GM23338 (cell line): ENCODE measurements around the gene FRRS1L. TPM values are rescaled to one million over a fixed set of nuclear protein-coding genes. Genes with fewer than 3 reads are reported as not detected.

ENCODE experiments used
- ATAC-seq: fragments of 200-7000 bp; cut with Tn5 transposase; 3 replicates; pipeline ENCODE4 v1.9.1; 2020
- DNase-seq: peaks from one replicate; pipeline ENCODE4 v3.0.0-alpha.2; 2015; ENCODE audit warnings: low spot score
- H2AFZ ChIP-seq: fragments of 200-600 bp; sonication (generic); 2 replicates; pipeline ENCODE4 v1.8.0; 2016; ENCODE audit warnings: antibody characterized with exemption, mild to moderate bottlenecking, moderate library complexity
- H3F3A ChIP-seq: fragments of 200-600 bp; sonication (generic); replicated peaks from 2 replicates; pipeline ENCODE4 v1.8.0; 2017; ENCODE audit warnings: antibody characterized with exemption, mixed run types, low read depth
- H3K27ac ChIP-seq: fragments of 200-600 bp; sonication (generic); 2 replicates; pipeline ENCODE4 v1.6.1; 2016; ENCODE audit warnings: low read depth
- H3K27me3 ChIP-seq: fragments of 200-600 bp; sonication (generic); 2 replicates; pipeline ENCODE4 v1.8.0; 2016; ENCODE audit warnings: mild to moderate bottlenecking, mixed run types, moderate library complexity; ENCODE audit not compliant: insufficient read depth
- H3K36me3 ChIP-seq: fragments of 200-600 bp; sonication (generic); 2 replicates; pipeline ENCODE4 v1.8.0; 2016; ENCODE audit warnings: mild to moderate bottlenecking; ENCODE audit not compliant: insufficient read depth
- H3K4me1 ChIP-seq: fragments of 200-600 bp; sonication (generic); 2 replicates; pipeline ENCODE4 v1.8.0; 2016; ENCODE audit warnings: mild to moderate bottlenecking, moderate library complexity; ENCODE audit not compliant: insufficient read depth
- H3K4me2 ChIP-seq: fragments of 200-600 bp; sonication (generic); 2 replicates; pipeline ENCODE4 v1.7.1; 2017; ENCODE audit warnings: mixed run types
- H3K4me3 ChIP-seq: fragments of 200-600 bp; sonication (generic); 2 replicates; pipeline ENCODE4 v1.6.1; 2016; ENCODE audit warnings: mixed run types
- H3K79me2 ChIP-seq: fragments of 200-600 bp; sonication (generic); replicated peaks from 2 replicates; pipeline ENCODE4 v1.8.0; 2017; ENCODE audit warnings: mild to moderate bottlenecking; ENCODE audit not compliant: insufficient read depth
- H3K9me2 ChIP-seq: fragments of 200-600 bp; sonication (generic); 2 replicates; pipeline ENCODE4 v1.8.0; 2017; ENCODE audit not compliant: insufficient read depth
- H4K20me1 ChIP-seq: fragments of 200-600 bp; sonication (generic); replicated peaks from 2 replicates; pipeline ENCODE4 v1.8.0; 2017; ENCODE audit warnings: mild to moderate bottlenecking; ENCODE audit not compliant: insufficient read depth
- H3K27ac Mint-ChIP-seq: 2 replicates; pipeline ENCODE4 v1.8.0; 2020; ENCODE audit warnings: inconsistent platforms, mild to moderate bottlenecking, moderate library complexity, mixed read lengths
- H3K27me3 Mint-ChIP-seq: 3 replicates; pipeline ENCODE4 v1.8.0; 2022; ENCODE audit warnings: low read depth, mild to moderate bottlenecking, moderate library complexity, mixed read lengths, inconsistent platforms; ENCODE audit not compliant: insufficient read depth, poor library complexity
- H3K36me3 Mint-ChIP-seq: 3 replicates; pipeline ENCODE4 v1.8.0; 2021; ENCODE audit warnings: low read depth, mild to moderate bottlenecking, inconsistent platforms, moderate library complexity, mixed read lengths
- H3K4me1 Mint-ChIP-seq: 3 replicates; pipeline ENCODE4 v1.8.0; 2020; ENCODE audit warnings: mild to moderate bottlenecking, inconsistent platforms, mixed read lengths
- H3K4me3 Mint-ChIP-seq: 3 replicates; pipeline ENCODE4 v1.8.0; 2021; ENCODE audit warnings: moderate library complexity, mild to moderate bottlenecking, inconsistent platforms, mixed read lengths
- H3K9me3 Mint-ChIP-seq: 3 replicates; pipeline ENCODE4 v1.8.0; 2020; ENCODE audit warnings: moderate library complexity, mild to moderate bottlenecking, inconsistent platforms, mixed read lengths
- CREB1 ChIP-seq: fragments of 250-450 bp; sonication (Bioruptor Pico); IDR thresholded peaks from 2 replicates; pipeline ENCODE4 v1.5.0; 2020; ENCODE audit warnings: low read depth, mild to moderate bottlenecking, moderate library complexity
- NANOG ChIP-seq: IDR thresholded peaks from 2 replicates; pipeline ENCODE4 v1.6.1; 2016; ENCODE audit warnings: antibody characterized with exemption, borderline replicate concordance
- ZNF114 ChIP-seq: fragments of 250-450 bp; sonication (Bioruptor Pico); IDR thresholded peaks from 2 replicates; pipeline ENCODE4 v1.5.0; 2020; ENCODE audit warnings: mild to moderate bottlenecking, moderate library complexity
- polyA plus RNA-seq: library from polyadenylated mRNA; unstranded; fragments of >200 nt; fragmentation: Nextera tagmentation; extraction: Ambion mirVana; gene quantifications from 2 replicates; pipeline ENCODE4 v1.2.1, GENCODE V29; 2016
- total RNA-seq: library from RNA; depleted of rRNA; stranded (reverse); fragments of >200 nt; shearing (Covaris generic); gene quantifications from 2 replicates; pipeline ENCODE4 v1.2.3, GENCODE V29; 2014
- TF ChIP-seq, protein P1 (sequence below): fragments of 250-450 bp; sonication (Bioruptor Pico); IDR thresholded peaks from 2 replicates; pipeline ENCODE4 v1.5.0; 2020; ENCODE audit warnings: mild to moderate bottlenecking, moderate library complexity
- TF ChIP-seq, protein P2 (sequence below): IDR thresholded peaks from 2 replicates; pipeline ENCODE4 v1.6.1; 2016; ENCODE audit warnings: antibody characterized with exemption
- TF ChIP-seq, protein P3 (sequence below), 2 experiments: fragments of 200-600 bp in 1 of 2; sonication (generic) in 1 of 2; conservative IDR thresholded peaks; 2 replicates each; pipeline versions ENCODE4 v1.5.1 to v1.6.1; 2016 to 2017; ENCODE audit warnings: antibody characterized with exemption in 2 of 2, low read depth in 2 of 2, mild to moderate bottlenecking in 2 of 2, moderate library complexity in 1 of 2

FRRS1L gene
- total and polyA plus RNA-seq, 2 experiments from 2014 or later: 0.37 to 1.1 TPM

DNA sequence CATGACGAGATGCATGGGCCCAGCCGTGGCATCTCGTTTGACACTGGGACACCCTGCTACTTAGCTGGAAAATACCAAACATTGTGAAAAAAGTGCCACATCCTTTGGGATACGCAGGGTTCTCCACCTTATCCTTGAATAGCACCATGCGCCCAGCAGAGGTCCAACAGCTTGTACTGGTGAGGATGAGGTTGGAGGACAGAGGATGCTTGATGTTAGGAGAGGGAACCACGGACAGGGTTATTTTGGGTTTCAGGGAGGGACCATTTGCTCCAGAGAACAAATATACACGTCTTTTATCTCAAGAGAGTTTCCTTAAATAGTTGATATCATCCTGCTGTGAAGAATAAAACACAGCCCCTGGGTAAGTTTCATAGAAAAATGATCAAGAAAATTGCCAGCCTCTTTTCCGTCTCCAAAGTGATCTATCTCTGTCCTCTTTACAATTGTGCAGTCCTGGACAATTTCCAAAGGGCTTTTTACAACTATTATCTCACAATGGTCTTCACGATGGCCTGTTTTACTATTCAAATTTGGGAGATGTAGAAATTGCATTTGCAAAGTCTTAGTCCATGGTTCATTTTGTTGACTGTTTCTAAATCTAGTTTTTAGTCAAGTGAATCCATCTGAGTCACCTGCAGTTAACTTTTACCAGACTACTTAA, 19.9 kb upstream of the FRRS1L start (continued):
- TF ChIP-seq, protein P1, sequence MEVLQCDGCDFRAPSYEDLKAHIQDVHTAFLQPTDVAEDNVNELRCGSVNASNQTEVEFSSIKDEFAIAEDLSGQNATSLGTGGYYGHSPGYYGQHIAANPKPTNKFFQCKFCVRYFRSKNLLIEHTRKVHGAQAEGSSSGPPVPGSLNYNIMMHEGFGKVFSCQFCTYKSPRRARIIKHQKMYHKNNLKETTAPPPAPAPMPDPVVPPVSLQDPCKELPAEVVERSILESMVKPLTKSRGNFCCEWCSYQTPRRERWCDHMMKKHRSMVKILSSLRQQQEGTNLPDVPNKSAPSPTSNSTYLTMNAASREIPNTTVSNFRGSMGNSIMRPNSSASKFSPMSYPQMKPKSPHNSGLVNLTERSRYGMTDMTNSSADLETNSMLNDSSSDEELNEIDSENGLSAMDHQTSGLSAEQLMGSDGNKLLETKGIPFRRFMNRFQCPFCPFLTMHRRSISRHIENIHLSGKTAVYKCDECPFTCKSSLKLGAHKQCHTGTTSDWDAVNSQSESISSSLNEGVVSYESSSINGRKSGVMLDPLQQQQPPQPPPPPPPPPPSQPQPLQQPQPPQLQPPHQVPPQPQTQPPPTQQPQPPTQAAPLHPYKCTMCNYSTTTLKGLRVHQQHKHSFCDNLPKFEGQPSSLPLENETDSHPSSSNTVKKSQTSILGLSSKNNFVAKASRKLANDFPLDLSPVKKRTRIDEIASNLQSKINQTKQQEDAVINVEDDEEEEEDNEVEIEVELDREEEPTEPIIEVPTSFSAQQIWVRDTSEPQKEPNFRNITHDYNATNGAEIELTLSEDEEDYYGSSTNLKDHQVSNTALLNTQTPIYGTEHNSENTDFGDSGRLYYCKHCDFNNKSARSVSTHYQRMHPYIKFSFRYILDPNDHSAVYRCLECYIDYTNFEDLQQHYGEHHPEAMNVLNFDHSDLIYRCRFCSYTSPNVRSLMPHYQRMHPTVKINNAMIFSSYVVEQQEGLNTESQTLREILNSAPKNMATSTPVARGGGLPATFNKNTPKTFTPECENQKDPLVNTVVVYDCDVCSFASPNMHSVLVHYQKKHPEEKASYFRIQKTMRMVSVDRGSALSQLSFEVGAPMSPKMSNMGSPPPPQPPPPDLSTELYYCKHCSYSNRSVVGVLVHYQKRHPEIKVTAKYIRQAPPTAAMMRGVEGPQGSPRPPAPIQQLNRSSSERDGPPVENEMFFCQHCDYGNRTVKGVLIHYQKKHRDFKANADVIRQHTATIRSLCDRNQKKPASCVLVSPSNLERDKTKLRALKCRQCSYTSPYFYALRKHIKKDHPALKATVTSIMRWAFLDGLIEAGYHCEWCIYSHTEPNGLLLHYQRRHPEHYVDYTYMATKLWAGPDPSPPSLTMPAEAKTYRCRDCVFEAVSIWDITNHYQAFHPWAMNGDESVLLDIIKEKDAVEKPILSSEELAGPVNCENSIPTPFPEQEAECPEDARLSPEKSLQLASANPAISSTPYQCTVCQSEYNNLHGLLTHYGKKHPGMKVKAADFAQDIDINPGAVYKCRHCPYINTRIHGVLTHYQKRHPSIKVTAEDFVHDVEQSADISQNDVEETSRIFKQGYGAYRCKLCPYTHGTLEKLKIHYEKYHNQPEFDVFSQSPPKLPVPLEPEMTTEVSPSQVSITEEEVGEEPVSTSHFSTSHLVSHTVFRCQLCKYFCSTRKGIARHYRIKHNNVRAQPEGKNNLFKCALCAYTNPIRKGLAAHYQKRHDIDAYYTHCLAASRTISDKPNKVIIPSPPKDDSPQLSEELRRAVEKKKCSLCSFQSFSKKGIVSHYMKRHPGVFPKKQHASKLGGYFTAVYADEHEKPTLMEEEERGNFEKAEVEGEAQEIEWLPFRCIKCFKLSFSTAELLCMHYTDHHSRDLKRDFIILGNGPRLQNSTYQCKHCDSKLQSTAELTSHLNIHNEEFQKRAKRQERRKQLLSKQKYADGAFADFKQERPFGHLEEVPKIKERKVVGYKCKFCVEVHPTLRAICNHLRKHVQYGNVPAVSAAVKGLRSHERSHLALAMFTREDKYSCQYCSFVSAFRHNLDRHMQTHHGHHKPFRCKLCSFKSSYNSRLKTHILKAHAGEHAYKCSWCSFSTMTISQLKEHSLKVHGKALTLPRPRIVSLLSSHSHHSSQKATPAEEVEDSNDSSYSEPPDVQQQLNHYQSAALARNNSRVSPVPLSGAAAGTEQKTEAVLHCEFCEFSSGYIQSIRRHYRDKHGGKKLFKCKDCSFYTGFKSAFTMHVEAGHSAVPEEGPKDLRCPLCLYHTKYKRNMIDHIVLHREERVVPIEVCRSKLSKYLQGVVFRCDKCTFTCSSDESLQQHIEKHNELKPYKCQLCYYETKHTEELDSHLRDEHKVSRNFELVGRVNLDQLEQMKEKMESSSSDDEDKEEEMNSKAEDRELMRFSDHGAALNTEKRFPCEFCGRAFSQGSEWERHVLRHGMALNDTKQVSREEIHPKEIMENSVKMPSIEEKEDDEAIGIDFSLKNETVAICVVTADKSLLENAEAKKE: no peak
- TF ChIP-seq NANOG: no peak
- TF ChIP-seq, protein P2, sequence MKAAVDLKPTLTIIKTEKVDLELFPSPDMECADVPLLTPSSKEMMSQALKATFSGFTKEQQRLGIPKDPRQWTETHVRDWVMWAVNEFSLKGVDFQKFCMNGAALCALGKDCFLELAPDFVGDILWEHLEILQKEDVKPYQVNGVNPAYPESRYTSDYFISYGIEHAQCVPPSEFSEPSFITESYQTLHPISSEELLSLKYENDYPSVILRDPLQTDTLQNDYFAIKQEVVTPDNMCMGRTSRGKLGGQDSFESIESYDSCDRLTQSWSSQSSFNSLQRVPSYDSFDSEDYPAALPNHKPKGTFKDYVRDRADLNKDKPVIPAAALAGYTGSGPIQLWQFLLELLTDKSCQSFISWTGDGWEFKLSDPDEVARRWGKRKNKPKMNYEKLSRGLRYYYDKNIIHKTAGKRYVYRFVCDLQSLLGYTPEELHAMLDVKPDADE: no peak

DNA sequence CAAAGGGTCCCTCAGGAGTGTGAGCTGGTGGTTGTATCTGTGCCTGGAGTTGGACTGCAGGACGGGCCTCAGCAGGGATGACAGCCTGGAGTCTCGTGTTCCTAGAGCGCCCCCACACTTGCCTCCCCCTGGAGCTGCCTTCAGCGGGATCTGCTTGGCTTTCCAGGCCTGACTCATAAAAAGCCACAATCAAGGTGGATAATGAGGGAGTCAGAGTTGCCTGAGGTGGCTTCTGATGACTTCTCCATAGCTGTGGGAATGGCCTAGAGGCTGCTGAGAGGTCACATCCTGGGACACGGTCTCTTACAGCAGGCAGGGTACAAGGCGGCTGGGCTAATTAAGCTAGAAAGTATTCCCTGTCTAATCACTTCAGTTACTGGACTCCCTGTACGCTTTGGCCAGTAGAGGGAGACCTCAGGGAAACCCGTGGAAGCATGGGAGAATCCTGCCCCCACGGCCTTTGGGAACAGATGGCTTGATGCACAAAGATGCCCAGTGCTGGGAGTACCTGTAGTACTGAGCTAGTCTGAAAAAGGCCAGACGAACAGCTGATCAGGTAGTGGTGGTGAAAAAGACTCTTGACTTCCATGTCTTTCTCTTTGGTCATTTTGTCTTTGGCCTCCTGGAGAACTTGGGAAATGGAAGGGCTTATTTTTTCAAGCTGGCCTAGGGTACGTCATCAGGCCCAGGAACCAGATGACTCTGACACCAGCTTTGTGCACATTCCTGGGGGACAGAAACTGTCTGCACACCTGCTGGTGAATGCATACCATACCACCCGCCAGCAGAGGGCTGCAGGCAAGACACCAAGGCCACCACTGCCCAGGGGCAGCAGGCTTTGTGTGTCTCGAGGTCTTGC, 16.1 kb upstream of the FRRS1L start:
- peak overlapping the region; percentile 81 for H2AFZ ChIP-seq
- no peaks in the 10 kb centered on the region for H3K36me3 Mint-ChIP-seq
- no peak overlapping the region for H3K4me3 ChIP-seq
- peak; percentile 86 for ATAC-seq
- peak; percentile 73 for DNase-seq
- no peaks in the 10 kb centered on the region for H3K27me3 Mint-ChIP-seq
- H3K27me3 ChIP-seq: no peaks in the 10 kb centered on the region
- H4K20me1 ChIP-seq: no peaks in the 10 kb centered on the region
- H3K27ac ChIP-seq: 0 out of 2 replicates have a peak overlapping the region, but pooled peaks have one; percentile 50
- H3K4me3 Mint-ChIP-seq: no peak overlapping the region
- no peak overlapping the region for H3K27ac Mint-ChIP-seq
- H3K4me2 ChIP-seq: no peak overlapping the region
- H3K9me2 ChIP-seq: no peaks in the 10 kb centered on the region
- no peaks in the 10 kb centered on the region for H3F3A ChIP-seq
- no peaks in the 10 kb centered on the region for H3K79me2 ChIP-seq
- H3K36me3 ChIP-seq: no peaks in the 10 kb centered on the region
- no peaks in the 10 kb centered on the region for H3K9me3 Mint-ChIP-seq
- no peaks in the 10 kb centered on the region for H3K4me1 ChIP-seq
- peaks cover 4% of the 10 kb centered on the region; the same call in 1 of the 3 replicates for H3K4me1 Mint-ChIP-seq
- TF ChIP-seq, protein P3, sequence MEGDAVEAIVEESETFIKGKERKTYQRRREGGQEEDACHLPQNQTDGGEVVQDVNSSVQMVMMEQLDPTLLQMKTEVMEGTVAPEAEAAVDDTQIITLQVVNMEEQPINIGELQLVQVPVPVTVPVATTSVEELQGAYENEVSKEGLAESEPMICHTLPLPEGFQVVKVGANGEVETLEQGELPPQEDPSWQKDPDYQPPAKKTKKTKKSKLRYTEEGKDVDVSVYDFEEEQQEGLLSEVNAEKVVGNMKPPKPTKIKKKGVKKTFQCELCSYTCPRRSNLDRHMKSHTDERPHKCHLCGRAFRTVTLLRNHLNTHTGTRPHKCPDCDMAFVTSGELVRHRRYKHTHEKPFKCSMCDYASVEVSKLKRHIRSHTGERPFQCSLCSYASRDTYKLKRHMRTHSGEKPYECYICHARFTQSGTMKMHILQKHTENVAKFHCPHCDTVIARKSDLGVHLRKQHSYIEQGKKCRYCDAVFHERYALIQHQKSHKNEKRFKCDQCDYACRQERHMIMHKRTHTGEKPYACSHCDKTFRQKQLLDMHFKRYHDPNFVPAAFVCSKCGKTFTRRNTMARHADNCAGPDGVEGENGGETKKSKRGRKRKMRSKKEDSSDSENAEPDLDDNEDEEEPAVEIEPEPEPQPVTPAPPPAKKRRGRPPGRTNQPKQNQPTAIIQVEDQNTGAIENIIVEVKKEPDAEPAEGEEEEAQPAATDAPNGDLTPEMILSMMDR (conservative IDR thresholded peaks at IDR 0.05; ENCODE audit: low read depth in 2 of 2): peak; percentile 45 to 69
- no peak for TF ChIP-seq NANOG
- TF ChIP-seq ZNF114 (CRISPR knock-in tag): no peak
- TF ChIP-seq CREB1: no peak
